ENCODE results near the gene UTP11.

UTP11 gene

GRCh38 chr1:38003261-38004250 is 9.0 kb upstream of the UTP11 start:
- Histone ChIP-seq H3K79me2 (ENCODE audit: low read length) (peaks cover 30% of the 10 kb centered on the region), H3K9me3 (ENCODE audit: insufficient read depth, low read length) (no peaks in the 10 kb centered on the region), H2AFZ (ENCODE audit: low read depth, low read length) (no peak overlapping the region), H3K9ac (ENCODE audit: low read length) (peak overlapping the region; percentile 88), H3K27me3 (ENCODE audit: low read depth, low read length) (no peaks in the 10 kb centered on the region), H3K36me3 (replicated peaks; ENCODE audit: low read depth, low read length) (no peaks in the 10 kb centered on the region), H3K4me3 (ENCODE audit: low read length) (peak overlapping the region; percentile 93), H3K4me2 (ENCODE audit: low read length) (peak overlapping the region; percentile 89), H3K4me1 (ENCODE audit: low read length) (peaks cover 16% of the 10 kb centered on the region), H4K20me1 (ENCODE audit: insufficient read depth, low read length) (no peaks in the 10 kb centered on the region), H3K27ac (ENCODE audit: low read length) (peak overlapping the region; percentile 22; the same call in 1 of the 2 replicates)
- no peak for TF ChIP-seq CTCF (IDR thresholded peaks at IDR 0.05; ENCODE audit: low read depth, low read length)
- TF ChIP-seq EZH2phosphoT487 (IDR thresholded peaks at IDR 0.05; ENCODE audit: low read depth), result no peak

GRCh38 chr1:38004284-38005108 is 8.0 kb upstream of the UTP11 start:
- Histone ChIP-seq H3K9me3 (ENCODE audit: insufficient read depth, low read length) (no peaks in the 10 kb centered on the region), H3K4me1 (ENCODE audit: low read length) (peaks cover 16% of the 10 kb centered on the region), H3K4me3 (ENCODE audit: low read length) (peak overlapping the region; percentile 93), H4K20me1 (ENCODE audit: insufficient read depth, low read length) (no peaks in the 10 kb centered on the region), H3K4me2 (ENCODE audit: low read length) (peak overlapping the region; percentile 89), H3K9ac (ENCODE audit: low read length) (peak overlapping the region; percentile 88), H3K36me3 (replicated peaks; ENCODE audit: low read depth, low read length) (no peaks in the 10 kb centered on the region), H3K27ac (ENCODE audit: low read length) (peak overlapping the region; percentile 22; the same call in 1 of the 2 replicates), H2AFZ (ENCODE audit: low read depth, low read length) (no peak overlapping the region), H3K79me2 (ENCODE audit: low read length) (peaks cover 30% of the 10 kb centered on the region), H3K27me3 (ENCODE audit: low read depth, low read length) (no peaks in the 10 kb centered on the region)
- TF ChIP-seq EZH2phosphoT487 (IDR thresholded peaks at IDR 0.05; ENCODE audit: low read depth) (no peak), CTCF (IDR thresholded peaks at IDR 0.05; ENCODE audit: low read depth, low read length) (no peak)

GRCh38 chr1:38005195-38006007 is 7.1 kb upstream of the UTP11 start, which contains the start of gene FHL3:
FHL3 (minus strand) TSS chr1:38005514; CDS start chr1:37999412, 6,102 bp downstream.
- Histone ChIP-seq H3K4me3 (ENCODE audit: low read length) (peak within 1 kb of the TSS; percentile 93), H4K20me1 (ENCODE audit: insufficient read depth, low read length) (no peaks in the 10 kb centered on the region), H3K9me3 (ENCODE audit: insufficient read depth, low read length) (no peaks in the 10 kb centered on the region), H3K36me3 (replicated peaks; ENCODE audit: low read depth, low read length) (no peaks in the 10 kb centered on the region), H3K27me3 (ENCODE audit: low read depth, low read length) (no peaks in the 10 kb centered on the region), H3K4me2 (ENCODE audit: low read length) (peak within 1 kb of the TSS; percentile 89), H3K4me1 (ENCODE audit: low read length) (peaks cover 14% of the 10 kb centered on the region), H3K79me2 (ENCODE audit: low read length) (peaks cover 30% of the 10 kb centered on the region), H2AFZ (ENCODE audit: low read depth, low read length) (no peak within 1 kb of the TSS), H3K27ac (ENCODE audit: low read length) (peak within 1 kb of the TSS; percentile 22; the same call in 1 of the 2 replicates), H3K9ac (ENCODE audit: low read length) (peak within 1 kb of the TSS; percentile 88)
- TF ChIP-seq EZH2phosphoT487 (IDR thresholded peaks at IDR 0.05; ENCODE audit: low read depth), result no peak
- TF ChIP-seq CTCF (IDR thresholded peaks at IDR 0.05; ENCODE audit: low read depth, low read length), result no peak

Data from OCI-LY3 (cell line).